Measurements from ENCODE around the gene SNX7.

SNX7 gene

DNA sequence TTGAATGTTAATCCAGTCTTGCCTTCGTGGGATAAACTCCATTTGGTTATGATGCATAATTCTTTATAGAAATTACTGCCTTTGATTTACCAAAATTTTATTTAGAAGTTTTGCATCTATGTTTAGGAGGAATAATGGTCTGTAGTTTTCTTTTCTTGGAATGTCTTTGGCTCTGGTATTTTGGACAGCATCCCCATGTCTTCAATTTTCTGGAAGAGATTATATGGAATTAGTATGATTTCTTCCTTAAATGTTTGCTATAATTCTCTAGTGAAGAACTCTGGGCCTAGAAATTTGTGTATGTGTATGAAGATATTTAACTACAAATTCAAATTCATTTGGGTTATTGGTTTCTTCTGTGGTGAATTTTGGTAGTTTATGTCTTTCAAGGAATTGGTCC, 92.7 kb downstream of the SNX7 start:
- no peak for DNase-seq (ENCODE audit: low read depth)
- TF ChIP-seq, protein P1, sequence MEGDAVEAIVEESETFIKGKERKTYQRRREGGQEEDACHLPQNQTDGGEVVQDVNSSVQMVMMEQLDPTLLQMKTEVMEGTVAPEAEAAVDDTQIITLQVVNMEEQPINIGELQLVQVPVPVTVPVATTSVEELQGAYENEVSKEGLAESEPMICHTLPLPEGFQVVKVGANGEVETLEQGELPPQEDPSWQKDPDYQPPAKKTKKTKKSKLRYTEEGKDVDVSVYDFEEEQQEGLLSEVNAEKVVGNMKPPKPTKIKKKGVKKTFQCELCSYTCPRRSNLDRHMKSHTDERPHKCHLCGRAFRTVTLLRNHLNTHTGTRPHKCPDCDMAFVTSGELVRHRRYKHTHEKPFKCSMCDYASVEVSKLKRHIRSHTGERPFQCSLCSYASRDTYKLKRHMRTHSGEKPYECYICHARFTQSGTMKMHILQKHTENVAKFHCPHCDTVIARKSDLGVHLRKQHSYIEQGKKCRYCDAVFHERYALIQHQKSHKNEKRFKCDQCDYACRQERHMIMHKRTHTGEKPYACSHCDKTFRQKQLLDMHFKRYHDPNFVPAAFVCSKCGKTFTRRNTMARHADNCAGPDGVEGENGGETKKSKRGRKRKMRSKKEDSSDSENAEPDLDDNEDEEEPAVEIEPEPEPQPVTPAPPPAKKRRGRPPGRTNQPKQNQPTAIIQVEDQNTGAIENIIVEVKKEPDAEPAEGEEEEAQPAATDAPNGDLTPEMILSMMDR (IDR thresholded peaks at IDR 0.05; ENCODE audit: low read depth, low read length, missing control alignments) = no peak
- no peak overlapping the region for H3K4me3 ChIP-seq (ENCODE audit: low read depth, low read length)

DNA sequence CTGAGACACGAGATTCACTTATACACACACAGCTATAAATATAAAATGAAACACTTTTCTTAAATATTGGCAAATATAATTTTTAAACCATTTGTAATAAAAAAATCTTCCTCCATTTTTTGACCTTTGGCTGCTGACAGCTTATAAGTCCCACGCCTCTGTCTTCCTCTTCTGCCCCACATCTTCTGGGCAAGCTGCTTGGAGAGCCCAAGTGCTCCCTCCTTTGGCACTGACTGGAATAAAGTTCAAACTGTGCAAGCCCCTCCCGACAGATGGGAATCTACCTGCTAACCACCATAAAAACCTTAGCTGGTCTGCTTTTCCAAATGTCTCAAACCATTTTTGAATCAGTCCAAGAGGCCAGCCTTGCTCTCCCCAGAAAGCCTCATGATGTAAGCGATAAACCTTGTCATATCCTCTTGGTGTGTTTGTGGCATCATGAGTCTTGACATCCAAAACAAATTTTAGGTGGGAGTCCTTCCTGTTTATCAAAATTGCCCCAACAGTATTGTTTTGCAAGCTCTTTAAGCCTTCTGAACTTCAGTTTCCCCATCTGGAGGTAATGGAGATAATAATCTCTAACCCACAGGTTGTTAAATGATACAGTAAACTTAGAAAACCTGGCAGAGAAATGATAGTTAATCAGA, 99.8 kb downstream of the SNX7 start:
- DNase-seq (ENCODE audit: low read depth) = no peak
- H3K4me3 ChIP-seq (ENCODE audit: low read depth, low read length) = no peak overlapping the region
- TF ChIP-seq, protein P1 (IDR thresholded peaks at IDR 0.05; ENCODE audit: low read depth, low read length, missing control alignments) = no peak

DNA sequence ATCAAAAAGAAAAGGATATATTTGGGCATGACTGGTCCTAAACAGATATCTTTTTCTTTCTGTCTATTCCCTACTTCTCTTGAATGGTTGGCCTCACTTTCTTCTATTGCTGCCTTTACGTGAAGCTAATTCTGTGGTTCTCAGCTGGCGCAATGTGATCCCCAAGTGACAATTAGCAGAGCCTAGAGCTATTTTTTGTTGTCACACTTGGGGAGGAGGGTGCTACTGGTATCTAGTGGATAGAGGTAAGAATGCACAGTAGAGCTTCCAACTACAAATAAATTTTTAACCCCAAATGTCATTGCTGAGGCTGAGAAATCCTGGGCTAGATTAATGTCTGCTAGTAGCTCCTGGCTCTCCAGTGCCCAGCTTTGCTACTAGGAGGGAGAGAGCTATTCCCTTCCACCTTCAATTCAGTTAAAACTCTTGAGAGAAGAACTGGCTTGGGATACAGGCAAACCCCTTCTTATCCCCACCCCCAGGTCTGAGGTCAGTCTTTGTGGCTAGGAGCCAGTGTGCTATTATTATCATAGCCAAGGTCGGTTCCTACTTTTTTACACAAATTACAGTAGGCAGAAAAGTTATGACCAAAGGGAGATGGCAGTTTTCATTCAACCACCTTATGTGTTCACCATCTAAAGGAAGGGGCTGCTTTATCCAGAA, 102.1 kb downstream of the SNX7 start:
- no peak for DNase-seq (ENCODE audit: low read depth)
- no peak overlapping the region for H3K4me3 ChIP-seq (ENCODE audit: low read depth, low read length)
- TF ChIP-seq, protein P1 (IDR thresholded peaks at IDR 0.05; ENCODE audit: low read depth, low read length, missing control alignments) = no peak

DNA sequence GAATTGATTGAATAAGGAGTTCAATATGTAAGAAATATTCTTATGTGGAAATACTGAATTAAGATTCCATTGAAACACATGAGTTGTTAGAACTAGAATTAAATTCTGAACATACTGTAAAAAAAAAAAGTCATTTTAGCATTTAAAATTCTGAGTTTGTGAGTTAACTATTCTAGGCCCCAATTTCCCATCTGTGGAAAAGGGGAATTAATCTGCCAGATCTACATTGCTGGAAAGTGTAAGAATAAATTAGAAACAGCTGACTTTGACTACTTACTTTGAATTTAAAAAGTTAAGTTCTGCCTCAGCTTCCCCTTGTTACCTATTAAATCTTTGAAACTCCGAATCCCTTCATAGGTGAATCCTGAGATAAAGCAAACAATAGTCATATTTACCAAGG, 103.0 kb downstream of the SNX7 start:
- TF ChIP-seq, protein P1 (IDR thresholded peaks at IDR 0.05; ENCODE audit: low read depth, low read length, missing control alignments) = no peak
- no peak overlapping the region for H3K4me3 ChIP-seq (ENCODE audit: low read depth, low read length)
- DNase-seq (ENCODE audit: low read depth) = no peak

DNA sequence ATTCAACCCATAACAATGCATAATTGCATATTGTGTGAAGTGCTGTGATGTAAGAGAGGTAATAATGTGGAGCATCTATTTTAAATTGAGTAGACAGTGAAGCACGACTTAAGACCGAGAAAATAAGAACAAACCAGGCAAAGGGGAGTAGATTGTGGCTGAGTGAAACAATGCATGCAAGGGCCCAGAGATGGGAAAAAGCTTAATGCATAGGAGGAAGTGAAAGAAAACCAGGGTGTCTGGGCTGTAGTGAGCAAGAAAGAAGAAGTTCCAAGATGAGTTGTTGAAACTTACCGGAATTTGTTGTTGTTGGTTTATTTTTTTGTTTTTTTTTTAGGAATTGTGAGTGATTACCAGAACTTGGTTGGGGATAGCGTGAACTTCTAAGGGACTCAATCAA, 104.7 kb downstream of the SNX7 start:
- TF ChIP-seq, protein P1 (IDR thresholded peaks at IDR 0.05; ENCODE audit: low read depth, low read length, missing control alignments) = no peak
- peak; percentile 5 for DNase-seq (ENCODE audit: low read depth)
- no peak overlapping the region for H3K4me3 ChIP-seq (ENCODE audit: low read depth, low read length)

DNA sequence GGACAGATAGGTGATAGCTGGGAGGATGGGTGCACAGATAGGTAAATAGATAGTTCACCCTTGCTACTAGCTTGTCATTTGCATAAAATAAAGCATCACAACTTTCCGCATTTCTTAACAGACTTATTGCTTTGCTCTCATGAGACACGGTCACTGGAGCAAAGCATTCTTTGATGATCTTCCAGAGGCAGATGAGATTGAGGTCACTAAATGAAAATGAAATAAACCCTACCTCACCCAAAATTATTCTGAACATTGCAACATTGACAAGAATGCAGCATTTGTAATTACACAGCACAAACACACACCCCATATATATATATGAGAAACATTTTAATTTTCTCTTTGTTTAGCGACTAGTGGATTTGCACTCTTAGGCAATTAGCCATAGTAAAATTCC, 107.6 kb downstream of the SNX7 start:
- no peak for DNase-seq (ENCODE audit: low read depth)
- H3K4me3 ChIP-seq (ENCODE audit: low read depth, low read length) = no peak overlapping the region
- TF ChIP-seq, protein P1 (IDR thresholded peaks at IDR 0.05; ENCODE audit: low read depth, low read length, missing control alignments) = no peak

DNA sequence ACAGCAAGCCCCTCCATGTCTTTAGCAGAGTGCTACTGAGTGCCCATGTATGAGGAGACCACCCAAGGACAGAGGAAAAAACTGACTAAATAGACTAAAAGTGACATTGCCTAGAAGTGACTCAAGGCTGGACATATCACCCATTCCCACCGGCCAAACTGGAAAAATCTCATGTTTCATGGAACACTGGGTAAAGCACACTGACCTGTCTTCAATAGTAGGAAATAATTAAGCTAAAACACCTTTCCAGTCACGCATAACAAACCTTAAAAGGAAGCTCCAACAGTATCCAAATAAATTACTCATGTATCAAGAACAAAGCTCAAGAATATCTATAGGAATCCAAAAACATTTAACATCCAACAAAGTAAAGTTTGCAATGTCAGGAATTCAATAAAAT, 120.4 kb downstream of the SNX7 start:
- H3K4me3 ChIP-seq (ENCODE audit: low read depth, low read length) = no peak overlapping the region
- TF ChIP-seq, protein P1 (IDR thresholded peaks at IDR 0.05; ENCODE audit: low read depth, low read length, missing control alignments) = no peak
- no peak for DNase-seq (ENCODE audit: low read depth)
